Hematopoietic multipotent progenitor cell treated with erythropoietin and hydrocortisone succinate and interleukin-3 and kit ligand, for 6 days (in vitro differentiated cells): Measurements from ENCODE around the gene CAV2.
A peak's percentile ranks its signal among the peaks of the same experiment; 100 is the strongest.
"Not testable (repeated sequence)": the region's sequence is repeated elsewhere in the genome, so short reads cannot be mapped to it uniquely, and the experiment has no call there.

Source experiments
- DNase-seq: peaks from one replicate; pipeline ENCODE4 v3.0.0-alpha.2; 2015

Gene CAV2, protein sequence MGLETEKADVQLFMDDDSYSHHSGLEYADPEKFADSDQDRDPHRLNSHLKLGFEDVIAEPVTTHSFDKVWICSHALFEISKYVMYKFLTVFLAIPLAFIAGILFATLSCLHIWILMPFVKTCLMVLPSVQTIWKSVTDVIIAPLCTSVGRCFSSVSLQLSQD

DNA sequence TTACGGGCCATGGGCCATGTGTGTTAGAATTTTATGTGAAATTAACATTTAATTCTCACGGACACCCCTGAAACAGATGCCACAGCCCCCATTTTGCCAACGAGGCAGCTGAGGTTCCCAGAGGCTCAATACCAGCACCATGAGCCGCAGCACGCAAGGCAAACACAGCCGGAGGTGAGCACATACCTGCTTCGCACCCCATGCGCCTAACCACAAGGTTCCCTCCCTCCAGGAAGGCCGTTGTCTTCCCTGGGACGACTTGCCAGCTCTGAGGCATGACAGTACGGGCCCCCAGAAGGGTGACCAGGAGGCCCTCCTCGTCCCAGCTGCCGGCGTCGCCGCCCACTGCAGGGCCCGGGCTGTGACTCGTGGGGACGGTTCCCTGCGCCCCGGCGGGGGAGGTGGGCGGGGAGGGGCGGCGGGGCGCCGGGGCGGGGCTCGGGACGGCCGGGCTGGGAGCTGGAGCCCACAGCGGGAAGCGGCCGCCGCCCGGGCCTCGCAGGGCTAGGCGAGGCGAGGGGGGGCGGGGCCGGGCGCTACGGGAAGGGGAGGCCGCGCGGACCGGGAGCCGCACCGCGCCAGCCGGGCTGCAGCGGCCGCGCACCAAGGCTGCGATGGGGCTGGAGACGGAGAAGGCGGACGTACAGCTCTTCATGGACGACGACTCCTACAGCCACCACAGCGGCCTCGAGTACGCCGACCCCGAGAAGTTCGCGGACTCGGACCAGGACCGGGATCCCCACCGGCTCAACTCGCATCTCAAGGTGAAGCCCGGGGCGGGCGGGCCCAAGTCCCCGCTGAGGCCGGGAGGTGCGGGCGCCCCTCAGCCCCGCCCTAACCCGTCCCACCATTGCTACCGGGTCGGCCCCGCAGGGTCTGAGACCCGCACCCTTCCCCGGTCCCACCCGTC lies at the start of gene CAV2:
Gene CAV2, plus strand, starts transcription at position 571 of the 910 bp plus-strand sequence. Its CDS starts 44 bp downstream, at position 615.
- DNase-seq = peak; percentile 38

DNA sequence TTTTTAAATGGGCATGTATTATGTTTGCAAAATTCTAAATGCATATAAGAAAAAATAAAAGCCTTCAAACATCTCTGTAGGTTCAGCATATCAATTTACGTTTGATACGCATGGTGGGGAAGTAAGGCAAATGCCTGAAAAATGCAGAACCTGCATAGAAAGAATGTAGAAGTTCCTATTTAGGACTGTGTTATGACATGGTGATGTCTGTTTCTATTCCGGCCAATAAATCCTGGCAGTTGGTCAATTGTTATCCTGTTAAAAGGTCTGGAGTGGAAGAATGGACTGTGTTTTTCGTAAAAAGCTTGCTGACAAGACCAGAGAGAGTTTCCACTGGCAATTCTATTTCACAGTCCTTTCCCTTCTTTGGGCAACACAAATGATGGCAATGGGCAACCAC lies 49.6 kb upstream of the CAV2 start:
- no peak for DNase-seq

DNA sequence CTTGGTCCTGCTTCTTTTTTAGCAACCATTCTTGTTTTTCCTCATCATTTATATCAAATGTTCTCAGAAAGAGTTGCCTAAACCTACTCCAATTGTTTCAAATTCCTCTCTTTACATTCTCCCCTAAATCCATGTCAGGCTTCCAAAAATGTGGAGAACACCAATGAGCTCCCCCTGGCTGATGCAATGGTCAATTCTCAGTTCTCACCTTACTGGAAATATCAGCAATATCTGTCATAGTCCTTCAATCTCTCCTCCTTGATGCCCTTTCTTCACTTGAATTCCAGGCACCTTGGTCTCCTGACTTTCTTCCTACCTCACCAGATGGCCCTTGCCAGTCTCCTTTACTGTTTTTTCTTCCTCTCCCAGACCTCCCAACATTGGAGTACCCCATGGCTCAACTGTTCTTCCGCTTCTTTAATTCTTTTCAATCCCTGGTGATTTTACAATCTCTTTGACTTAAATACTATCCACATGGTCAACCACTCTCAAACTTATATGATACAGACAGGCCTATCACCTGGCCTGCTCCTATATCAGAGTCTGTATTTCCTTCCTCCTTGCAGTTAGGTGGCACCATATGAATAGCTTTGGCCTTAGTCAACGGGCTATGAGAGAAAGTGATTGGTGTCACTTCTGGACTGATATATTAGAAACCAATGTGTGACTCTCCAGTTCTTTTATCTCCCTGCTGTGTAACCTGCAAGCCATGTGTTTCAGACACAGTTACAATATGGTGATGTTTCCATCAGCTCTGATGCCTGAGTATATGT lies 47.4 kb upstream of the CAV2 start:
- DNase-seq = no peak

DNA sequence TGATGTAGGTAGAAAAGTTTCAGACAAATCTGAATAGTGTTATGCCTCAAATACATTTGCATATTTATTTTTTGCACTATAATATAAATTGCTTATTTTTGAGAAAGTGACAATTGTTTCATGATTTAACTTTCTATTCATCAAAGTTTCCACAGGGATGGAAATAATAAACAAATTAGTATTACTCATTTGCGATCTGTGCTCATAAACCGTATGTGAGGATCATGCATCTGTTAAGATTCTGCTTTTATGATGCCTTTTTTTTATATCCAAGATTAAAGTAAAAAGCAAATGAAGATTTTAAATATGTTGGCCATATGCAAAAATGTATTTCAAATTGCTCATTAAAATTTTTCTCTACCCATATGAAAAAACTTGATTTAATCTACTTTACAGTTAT lies 45.2 kb upstream of the CAV2 start:
- no peak for DNase-seq

DNA sequence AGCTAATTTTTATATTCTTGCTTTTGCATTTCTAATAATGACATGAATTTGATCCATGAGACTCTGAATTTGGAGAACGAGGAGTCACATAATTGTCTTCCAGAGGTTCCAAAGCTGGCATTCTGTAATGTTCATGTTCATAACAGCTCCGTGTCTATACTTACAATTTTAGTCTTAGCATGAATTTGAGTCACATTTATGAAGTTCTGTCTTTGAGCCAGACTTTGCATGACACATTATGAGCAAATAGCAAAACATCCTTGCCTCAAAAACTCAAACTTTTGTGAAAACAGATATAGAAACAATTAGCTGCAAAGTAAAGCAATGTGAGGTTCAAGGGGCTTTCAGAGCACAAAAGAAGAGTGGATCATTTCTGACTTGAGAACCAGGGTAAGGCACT lies 44.5 kb upstream of the CAV2 start:
- no peak for DNase-seq

DNA sequence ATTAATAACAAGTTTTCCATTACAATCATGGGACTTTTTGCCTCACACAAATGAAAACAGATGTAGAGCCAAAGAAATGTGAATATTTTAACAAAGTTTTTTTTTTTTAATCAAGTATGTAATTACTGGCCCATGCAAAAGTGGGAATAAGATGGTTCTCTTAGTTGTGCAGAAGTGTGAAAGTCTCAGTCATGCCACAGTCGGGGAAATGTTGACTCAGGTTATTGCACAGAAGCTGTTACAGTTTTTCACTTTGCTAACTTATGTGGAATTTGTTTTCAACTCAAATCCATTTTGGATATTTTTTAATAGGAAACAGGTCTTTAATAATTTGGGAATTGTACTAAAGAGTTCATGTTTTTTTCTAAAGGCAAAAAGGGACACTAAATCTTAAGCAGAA lies 44.0 kb upstream of the CAV2 start:
- DNase-seq = no peak

DNA sequence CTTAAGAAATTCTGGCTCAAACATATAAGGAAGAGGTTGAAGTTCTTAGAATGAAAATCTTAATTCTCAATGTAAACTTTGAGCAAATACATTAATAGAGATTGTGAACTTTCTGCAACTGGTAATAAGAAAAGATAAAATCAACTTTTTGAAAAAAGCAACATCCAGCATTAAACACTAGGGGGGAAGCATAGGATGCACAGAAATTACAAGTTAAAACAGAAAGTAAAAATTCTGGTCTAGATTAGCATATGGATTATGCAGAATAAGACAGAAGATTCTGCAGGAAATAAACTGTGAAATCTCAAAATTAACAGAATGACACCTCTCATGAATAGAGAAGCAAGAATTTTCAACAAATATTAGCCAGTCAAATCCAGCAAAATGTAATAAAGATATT lies 38.0 kb upstream of the CAV2 start:
- peak; percentile 5 for DNase-seq

DNA sequence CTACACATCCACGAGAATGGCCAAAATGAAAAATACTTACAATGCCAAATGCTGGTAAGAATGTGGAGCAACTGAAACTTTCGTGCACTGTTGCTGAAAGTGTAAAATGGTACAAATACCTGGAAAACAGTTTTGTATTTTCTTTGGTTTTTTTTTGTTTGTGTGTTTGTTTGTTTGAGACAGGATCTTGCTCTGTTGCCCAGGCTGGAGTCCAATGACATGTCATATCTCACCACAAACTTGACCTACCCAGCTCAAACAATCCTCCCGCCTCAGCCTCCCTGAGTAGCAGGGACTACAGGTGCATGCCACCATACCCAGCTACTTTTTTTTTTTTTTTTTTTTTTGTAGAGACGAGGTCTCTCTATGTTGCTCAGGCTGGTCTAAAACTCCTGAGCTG lies 35.6 kb upstream of the CAV2 start:
- no peak for DNase-seq

DNA sequence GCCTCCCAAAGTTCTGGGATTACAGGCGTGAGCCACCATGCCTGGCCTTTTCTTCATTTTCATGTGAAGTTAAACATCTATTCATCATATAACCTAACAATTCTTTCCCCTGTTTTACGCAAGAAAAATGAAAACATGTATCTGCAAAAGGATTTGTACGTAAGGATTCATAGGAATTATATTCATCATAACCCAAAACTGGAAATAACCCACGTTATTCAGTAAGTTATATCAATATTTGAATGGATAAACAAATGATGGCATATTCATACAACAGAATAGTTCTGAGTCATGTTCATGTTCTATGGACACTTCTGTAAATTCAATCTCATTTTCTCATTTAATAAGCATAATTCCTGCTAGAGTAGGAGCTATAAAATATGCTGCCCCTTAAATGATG lies 35.2 kb upstream of the CAV2 start:
- DNase-seq = no peak

DNA sequence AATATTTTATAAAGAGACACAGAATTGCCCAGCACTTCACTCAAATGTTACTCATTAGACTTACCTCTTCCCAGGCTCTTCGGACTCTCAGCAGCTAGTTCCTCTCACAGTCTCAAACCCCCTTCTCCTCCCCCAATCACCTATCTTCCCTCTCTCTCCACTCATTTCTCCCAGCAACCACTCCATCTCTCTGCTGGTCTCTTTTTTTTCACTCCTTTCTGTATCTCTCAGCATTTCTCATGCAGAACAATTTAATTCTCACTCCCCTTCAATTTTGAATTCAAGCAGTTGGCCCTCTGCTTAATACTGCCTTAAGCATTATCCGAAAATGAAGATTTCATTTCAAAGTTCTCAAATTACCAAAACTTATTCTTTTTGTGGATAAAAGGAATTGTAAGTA lies 34.4 kb upstream of the CAV2 start:
- no peak for DNase-seq

DNA sequence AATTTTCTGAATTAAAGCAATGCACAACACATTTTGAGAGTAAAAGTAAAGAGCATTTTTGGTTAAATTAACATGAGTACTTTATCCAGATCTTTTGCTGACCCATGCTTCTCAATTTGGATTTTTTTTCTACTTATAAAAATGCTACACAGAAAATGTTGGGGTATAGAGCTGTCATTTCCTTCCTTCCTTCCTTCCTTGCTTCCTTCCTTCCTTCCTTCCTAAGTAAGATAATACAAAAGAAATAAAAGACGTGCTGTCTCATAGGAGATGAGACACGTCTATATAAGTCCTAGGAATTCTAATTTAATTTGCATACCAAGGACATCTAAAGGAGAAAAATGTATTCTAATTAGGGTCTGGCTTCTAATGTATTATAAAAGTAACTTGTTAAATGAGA lies 31.0 kb upstream of the CAV2 start:
- no peak for DNase-seq

DNA sequence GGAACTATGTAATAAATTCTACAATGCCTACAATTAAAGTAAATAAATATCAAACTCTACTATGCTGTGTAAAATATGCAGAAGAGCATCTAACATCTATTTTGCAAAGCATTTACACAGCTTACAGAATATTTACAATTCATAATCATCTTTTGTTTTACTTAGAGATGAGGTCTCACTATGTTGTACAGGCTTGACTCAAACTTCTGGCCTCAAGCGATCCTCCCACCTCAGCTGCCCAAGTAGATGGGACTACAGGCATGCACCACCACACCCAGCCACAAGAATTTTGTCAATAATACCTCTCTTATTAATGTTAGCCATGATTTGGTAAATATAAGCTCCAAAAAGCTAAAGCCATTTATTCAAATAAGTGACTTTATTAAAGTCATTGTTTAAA lies 21.9 kb upstream of the CAV2 start:
- DNase-seq = no peak

DNA sequence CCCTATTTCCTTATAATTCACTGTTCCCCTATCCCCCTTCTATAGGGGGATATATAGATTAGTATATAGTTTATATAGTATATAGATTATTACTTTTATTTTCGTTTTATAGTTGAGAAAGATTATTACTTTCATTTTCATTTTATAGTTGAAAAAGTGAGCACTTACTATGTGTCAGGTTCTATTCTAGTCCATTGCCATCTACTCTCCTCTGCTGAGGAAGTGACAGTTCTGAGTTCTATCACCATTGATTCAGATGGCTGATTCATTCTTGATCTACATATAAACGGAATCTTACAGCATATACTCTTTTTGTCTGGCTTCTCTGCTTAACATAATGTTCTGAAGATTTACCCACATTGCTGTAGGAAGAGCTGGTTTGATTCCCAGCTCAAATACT lies 20.7 kb upstream of the CAV2 start:
- no peak for DNase-seq

DNA sequence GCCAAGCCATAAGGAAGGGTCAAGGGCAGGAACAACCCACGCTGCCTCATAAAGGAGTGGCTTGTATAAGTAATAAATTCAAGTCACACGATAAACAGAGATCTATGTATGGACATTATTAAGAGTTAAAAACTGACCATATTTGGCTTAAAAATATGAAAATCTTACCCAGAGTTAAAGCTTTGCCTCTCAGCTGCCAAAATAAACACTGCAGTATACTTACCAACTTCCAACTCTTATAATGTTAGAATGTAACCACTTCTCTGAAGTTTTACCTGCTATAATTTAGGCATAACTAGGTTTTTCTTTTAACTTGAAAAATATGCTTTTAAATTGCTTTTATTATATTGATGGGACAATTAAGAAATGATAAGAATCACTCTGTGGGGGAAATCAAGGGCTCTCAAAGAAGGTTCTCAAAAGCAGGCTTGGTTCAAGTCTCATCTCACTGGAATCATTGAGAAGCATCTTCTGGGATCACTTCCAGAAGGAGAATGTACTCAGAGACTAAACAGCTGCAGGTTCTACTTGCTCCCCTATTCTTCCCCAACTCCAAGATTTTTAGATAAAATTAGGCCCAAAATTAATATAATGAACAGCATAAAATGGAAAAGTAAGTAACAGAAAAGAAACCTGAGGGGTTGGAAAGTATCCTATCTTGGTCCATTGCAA lies 16.1 kb upstream of the CAV2 start:
- no peak for DNase-seq

DNA sequence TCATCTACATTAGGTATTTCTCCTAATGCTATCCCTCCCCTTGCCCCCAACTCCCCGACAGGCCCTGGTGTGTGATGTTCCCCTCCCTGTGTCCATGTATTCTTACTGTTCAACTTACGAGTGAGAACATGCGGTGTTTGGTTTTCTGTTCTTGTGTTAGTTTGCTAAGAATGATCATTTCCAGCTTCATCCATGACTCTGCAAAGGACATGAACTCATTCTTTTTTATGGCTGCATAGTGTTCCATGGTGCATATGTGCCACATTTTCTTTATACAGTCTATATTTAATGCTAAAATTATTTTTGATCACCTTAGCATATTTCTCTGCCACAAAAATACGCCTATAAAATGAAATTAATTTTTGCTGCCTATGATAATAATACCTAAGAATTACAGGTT lies 15.1 kb upstream of the CAV2 start:
- DNase-seq = not testable (repeated sequence)

DNA sequence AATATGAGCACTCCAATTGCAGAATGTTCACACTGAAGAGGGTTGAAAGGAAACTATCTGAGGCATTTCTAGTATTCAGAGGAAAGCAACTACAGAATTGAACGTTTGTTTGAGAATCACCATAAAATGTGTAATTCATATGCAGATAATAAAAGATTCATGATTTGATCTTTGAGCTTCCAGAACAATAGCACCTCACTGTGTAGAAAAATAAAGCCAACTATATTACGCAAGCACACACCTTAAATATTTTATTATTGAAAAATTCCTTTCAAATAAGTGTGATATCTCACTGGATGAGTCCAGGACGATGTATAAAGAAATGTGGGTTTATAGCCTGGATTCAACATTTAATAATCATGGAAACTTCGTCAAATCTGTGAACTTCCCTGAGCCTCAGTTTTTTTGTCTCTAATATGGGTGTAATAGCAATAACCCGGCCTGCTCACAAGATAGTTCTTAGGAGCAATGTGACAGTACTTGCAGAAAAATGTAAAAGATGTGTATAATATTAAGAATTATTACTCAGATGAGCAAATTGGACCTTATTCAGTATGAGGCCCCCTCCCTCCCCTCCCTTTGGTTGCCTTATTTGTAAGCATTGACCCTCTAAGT lies 11.5 kb upstream of the CAV2 start:
- DNase-seq = no peak

DNA sequence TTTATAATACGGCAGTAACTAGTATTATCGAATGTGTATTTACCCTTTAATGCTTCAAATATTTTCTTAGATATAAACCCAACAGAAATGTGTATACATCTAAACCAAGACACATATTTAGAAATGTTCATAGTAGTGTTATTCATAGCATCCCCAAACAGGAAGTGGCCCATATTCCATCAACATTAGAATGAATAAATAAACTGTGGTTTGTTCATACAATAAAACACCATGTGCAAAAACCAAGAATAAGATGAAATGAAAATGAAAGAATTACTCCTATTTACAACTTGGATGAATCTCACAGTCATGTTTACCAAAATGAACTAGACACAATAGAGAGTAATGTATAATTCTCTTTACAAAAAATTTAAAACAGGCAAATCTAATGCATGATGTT lies 9.2 kb upstream of the CAV2 start:
- no peak for DNase-seq

DNA sequence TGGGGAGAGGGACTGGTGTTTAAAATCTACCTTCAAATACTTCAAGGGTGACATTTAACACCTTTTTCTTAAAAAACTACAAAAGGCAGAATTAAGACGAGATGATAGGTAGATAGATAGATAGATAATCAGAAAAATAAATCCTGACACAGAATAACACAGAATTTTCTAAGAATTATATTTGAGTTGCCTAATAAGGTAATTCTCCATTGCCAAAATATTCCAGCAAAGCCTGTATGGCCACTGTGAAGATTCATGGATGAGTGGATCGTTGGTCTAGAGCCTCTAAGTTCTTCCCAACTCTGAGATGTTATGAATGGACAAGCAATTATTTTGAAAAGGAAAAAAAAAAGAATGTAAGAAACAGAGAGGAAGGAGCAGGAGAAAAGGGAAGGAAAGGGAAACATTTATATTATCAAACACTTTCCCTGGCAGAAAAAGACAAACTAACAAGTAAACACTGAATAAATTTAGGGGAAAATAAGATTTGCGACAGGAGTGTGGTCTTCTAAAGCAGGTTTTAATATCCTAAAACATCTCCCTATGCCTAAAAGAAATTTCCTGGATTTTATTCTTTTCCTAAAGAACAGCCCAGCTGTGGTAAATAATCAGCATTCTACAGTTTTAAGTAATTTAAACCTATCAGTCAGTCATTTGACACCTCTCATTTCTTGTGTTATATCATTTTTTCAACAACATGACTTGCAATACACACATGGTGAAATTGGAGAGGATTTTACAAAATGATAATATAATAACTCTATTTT lies 7.5 kb upstream of the CAV2 start:
- DNase-seq = no peak

DNA sequence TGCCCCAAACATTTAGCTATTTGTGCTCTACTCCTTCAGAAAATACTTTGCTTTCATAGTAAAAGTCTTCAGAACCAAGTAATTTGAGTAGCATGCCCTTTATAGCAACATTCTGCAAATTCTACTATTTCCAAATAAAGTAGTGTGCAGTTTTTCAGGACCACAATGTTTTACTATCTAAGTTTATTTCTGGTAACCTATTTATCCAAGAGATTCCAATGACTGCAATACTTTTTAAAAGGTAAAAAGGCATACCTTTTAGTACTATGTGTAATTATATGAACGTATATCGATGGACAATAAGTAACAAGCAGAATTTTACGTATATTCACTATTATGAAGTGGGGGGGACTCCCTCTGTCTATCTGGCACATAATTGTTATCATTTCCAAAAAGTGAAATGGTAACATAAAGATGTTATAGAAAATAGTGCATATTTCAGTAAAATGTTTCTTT lies 6.9 kb upstream of the CAV2 start:
- DNase-seq = no peak

DNA sequence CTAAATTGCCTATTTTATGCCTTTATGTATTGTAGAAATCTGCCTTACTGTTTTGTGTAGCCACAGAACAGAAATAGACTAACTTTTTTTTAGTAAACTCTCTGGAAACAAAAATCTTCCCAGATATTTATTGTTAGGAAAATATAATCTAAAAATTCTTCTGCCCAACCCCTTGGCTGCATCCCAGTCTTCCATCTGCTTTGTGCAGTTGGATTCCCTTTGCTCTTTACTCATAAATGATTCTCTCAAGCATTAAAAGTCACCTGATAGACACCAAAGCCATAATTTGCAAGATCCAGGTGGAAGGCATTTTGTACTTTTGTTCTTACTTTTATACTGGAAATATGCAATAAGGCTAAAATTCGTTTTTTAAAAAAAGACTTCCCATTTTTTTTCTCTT lies 6.1 kb upstream of the CAV2 start:
- DNase-seq = no peak

DNA sequence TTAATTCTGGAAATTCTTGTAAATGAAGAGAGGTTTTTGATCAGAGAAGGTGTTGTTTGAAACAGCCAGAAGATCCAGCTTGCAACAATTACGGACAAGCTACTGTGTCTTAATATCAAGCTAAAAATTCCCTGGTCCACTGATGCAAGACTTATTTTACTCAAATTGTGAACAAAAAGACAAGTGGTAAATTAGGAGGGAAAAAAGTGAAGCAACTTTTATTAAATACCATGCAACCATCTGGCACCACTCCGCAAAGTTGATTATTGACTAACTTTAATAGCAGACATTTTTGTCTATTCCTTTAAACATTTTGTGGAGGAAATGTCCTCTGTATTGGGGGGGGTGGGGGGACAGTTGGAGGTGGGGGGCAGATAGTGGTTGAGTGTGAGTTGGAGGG lies 5.1 kb upstream of the CAV2 start:
- no peak for DNase-seq

DNA sequence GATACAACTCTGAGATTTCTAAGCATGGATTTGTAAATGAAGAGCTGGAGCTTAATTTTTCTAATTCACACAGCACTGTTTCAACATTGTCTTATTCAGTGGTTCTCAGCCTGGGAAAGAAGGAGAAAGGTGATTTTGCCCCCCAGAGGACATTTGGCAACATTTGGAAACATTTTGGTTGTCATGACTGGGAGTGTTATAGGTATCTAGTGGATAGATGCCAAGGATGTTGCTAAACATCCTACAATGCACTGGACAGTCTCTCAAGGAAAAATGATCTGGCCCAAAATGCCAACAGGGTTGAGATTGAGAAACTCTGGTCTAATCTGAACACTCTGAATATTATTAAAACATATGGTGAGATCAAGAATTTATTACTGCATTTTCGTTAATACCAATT lies 3.8 kb upstream of the CAV2 start:
- no peak for DNase-seq
